ENCODE data around the gene VPS37B.

Gene VPS37B

DNA sequence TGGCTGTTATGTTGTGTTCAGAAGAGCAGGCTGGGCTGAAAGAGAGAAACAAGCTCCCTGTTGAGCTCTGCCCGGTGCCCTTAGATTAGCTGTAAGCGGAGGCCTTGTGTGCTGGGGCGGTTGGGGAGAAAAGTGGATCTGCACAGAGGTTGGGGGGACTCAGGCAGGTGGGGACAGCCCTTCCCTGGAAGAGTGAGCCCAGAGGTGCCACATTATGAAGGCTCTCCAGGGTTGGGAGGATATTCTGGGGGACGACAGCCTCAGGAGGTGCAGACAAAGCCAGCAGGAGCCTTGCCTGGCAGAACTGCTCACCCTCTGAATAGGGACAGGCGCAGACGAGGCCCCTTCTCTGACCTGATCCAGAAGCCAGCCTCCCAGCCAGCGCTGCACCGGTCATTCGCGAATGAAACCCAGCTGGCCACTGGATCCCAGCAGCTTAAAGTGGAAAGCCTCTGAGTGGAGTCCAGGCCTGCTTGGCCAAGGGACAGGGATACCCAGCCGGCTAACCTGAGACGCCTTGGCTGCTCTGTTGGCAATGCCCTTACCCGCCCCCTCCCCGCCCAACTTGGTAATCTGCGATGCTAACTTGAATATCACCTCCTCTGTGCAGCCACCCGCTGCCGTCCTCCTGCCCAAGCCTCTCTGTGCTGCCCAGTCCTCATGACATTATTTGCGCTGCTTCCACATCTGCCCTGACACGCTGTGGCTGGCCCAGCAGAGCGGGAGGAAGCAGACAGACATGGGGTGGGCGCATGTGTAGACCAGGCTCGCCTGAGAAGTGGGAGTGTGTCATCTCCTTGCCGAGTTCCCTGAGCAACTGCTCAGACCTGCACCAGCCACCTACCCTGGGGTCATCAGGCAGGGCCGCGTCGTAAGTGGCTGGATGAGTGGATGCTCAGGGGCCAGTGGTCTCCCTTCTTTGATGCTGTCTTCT is 55.1 kb downstream of the VPS37B start:
- DNase-seq (ENCODE audit: low spot score) = no peak

DNA sequence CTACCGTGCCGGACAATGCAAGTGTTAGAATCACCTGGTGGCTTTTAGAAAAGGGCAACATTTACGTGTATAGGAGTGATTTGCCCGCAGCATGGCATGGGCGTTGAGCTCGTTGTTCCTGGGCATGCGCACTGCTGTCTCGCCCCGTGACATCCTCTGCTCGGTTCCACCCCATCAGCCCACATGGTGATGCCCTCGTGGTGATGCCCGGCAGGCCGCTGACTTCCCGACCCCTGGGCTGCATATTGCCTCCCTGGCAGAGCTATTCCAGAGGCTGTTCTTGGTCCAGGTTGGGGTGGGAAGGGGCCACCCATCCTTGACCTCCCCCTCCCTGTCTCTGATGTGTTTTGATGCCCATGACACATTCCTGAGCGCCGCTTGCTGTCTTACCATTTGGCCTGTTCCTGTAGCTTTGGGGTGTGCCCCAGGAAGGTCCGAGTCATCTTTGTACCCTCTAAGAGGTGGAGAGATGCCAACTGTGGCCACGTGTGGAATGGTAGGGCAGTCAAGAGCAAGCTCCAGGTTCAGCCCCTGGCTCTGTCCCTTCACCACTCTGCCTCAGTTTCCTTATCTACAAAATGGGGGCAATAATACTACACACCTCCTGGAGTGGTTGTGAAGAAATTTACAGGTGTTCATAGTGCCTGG is 55.9 kb downstream of the VPS37B start:
- no peak for DNase-seq (ENCODE audit: low spot score)

DNA sequence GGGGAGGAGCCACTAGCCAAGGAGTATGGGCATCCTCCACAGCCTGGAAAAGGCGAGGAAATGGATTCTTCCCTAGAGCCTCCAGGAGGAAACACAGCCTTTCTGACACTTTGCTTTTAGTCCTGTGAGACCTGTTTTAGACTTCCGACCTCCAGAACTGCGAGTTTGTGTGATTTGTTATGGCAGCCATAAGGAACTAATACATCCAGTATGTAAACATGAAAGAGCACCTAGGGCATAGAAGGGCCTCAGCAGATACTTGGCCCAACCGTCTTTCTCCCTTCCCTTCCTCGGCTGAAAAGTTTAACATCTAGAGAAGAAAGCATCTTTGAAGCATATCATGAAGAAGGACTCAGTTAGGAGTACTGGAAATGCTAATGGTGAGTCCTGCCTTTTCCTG is 57.1 kb downstream of the VPS37B start:
- no peak for DNase-seq (ENCODE audit: low spot score)

DNA sequence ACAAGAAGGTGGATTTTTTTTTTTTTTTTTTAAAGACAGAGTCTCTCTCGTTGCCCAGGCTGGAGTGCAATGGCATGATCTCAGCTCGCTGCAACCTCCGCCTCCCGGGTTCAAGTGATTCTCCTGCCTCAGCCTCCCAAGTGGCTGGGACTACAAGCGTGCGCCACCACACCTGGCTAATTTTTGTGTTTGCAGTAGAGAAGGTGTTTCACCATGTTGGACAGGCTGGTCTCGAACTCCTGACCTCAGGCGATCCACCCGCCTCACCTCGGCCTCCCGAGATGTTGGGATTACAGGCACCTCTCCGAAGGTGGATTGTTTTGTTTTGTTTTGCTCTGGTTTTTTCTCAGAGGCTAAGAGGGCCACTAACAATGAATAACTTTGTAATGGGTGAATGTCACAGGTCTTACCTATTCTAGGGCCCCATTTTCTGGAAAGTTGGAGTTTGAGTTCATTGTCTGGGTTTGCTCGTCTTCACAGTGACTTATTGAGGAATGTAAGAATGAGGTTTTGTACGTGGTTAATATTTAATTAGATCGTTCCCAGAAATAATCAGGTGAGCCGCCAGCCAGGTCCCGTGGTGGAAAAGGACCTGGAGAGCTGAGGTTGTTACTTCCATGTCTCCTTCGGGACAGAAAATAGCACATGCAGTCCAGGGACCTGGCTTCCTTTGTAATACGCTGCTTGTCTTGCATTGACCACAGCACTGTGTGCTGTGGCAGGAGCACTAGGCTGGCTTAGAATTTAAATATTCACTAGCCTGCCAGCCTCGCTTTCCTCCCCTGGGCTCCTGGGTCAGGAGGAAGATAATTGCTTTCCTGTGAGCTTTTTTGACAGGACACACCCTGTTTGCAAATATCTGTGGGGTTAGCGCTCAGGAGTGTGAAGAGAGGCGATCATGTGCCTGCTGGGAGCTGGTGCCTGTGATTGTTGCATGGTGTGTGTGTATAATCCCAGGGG is 58.3 kb downstream of the VPS37B start:
- DNase-seq (ENCODE audit: low spot score) = no peak

DNA sequence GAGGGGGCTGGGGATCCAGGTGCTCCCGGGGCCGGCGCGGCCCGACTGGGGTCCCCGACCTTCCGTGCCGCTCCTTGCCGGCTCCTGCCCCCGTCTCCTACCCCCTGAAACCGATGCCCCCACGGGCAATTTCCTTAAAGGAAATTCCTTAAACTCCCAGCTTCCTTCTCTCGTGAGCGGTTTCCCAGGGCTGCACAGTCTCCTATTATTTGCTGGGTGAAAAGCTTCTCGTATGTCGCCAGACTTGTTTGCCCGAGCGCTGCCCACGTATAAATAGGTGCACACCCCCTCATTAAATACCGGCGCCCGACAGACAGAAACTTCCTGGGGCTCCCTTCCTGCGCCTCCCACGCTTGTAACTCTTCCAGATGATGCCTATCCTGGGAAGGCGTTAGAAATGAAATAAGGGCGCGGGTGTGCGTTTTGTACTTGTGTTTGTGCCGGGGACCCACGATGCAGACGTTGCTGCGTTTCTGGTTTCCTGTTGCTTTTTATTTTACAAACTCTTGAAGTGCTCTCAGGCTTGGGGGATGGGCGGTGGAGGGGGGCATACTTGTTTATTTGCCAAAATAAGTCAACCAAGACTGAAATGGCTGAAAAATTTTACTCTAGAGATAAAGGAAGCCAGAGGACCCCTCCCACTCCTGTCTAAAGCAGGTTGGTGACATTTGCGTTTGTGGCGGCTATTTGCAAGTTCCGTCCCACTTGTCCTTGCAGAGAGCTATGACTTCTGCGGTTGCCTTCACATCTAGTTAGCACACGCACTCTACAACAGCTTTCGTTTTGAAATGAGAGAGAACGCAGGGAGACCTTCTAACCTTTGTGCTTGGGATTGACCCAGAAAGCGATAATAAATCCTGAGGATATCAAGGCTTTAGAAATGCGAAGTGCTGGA is 59.6 kb downstream of the VPS37B start:
- DNase-seq (ENCODE audit: low spot score) = peak; percentile 28

DNA sequence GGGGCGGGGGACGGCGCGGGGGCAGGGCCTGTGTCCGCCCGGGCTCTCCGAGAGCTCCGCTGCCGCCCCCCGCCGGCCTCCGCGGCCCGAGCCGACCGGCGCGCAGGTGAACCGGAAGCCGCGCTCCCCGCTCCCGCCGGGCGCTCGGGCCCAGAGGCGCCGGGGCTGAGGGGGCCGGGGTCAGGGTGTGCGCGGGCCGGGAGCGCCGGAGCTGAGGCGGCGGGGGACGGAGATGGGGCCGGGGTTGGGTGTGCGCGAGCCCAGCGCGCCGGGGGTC is 60.2 kb downstream of the VPS37B start:
- DNase-seq (ENCODE audit: low spot score) = no peak

DNA sequence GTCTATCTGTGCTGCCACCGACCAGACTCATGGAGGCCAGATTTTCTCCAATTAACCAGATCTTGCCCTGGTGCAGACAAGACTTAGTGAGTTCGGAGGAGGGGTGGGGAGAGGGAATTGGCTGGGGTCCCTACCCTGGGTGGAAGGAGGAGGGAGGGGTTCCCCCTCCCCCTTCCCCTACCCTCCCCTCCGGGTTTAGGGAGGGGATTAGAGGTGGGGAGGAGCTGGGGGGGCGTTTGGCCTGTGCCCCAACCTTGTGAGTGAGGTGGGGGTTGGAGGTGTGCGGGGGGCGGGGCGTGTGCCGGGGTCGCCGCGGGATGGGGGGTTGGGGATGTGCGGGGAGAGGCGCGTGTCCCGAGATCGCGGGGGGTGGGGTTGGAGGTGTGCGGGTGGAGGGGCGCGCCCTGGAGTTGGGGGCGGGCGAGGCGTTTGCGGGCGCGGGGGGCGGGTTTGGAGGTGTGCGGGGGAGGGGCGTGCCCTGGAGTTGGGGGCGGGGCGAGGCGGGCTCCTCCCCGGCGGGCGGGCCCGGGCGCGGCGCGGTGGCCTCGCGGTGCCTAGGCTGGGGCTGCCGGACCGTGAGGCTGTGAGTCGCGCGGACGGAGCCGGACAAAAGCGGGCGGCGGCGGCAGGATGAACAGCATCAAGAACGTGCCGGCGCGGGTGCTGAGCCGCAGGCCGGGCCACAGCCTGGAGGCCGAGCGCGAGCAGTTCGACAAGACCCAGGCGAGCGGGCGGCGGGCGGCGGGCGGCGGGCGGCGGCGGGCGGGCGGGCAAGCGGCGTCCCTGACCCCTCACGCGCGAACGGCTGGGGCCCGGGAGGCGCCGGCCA is 60.8 kb downstream of the VPS37B start, which contains the start of gene HIP1R:
Gene HIP1R, plus strand, starts transcription at position 537 of the 829 bp plus-strand sequence. Its CDS starts 94 bp downstream, at position 631.
- DNase-seq (ENCODE audit: low spot score) = peak; percentile 37

DNA sequence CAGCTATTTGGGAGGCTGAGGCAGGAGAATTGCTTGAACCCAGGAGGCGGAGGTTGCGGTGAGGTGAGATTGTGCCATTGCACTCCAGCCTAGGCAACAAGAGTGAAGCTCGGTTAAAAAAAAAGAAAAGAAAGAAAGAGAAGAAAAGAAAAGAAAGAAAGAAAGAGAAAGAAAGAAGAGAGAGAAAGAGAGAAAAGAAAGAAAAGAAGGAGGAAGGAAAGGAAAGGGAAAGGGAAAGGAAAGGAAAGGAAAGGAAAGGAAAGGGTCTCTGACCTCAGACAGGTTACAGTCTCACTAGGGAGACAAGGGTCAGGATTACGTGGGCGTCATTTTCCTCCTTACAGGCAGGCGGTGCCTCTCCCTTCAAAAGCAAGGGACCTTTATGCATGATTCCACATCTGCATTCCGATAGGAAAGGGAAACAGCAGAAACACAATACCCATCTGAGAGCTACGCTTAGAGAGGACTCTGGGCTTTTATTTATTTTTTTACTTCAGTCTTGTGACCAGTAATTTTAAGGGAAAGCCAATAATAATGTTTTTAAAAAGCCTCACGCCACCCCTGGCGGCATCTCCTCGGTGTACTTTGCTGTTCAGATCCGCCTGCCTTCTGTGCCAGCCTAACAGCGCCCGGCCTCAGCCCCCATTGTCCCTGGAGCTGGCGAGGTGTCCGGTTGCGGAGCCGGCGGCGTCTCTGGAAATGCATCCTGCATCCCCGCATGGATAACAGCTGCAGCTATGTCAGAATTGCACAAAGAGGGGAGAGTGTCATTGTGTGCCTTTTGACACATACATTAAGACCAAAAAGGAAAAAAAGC is 61.6 kb downstream of the VPS37B start:
- no peak for DNase-seq (ENCODE audit: low spot score)

DNA sequence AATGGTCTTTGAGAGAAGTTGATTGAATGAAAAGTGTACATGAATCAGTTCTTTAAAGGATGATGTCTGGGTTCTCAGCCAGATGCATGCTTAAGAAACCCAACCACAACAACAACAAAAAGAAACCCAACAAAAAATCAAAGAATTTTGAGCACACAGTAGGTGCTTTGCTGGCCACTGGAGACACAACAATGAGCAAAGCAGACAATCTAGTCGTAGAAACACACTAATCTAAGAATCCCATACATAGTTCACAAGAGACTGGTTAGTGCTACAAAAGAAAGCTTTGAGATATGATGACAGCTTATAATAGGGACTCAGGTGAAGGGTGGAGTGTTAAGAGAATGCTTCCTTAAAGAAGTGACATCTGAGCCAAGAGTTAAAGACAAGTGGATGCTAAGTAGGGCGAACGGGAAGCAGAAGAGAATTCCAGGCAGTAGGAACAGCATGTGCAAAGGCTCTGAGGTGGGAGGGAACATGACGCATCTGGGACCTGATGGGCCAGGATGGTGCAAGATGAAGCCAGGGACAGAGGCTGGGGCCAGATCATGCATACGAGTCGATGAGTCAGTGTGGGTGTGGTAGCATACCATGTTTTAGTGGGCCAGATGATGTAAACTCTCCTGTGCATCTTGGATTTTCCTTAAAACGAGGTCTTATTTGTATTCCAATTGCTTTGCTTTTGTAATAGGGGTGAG is 65.3 kb downstream of the VPS37B start:
- DNase-seq (ENCODE audit: low spot score) = no peak

DNA sequence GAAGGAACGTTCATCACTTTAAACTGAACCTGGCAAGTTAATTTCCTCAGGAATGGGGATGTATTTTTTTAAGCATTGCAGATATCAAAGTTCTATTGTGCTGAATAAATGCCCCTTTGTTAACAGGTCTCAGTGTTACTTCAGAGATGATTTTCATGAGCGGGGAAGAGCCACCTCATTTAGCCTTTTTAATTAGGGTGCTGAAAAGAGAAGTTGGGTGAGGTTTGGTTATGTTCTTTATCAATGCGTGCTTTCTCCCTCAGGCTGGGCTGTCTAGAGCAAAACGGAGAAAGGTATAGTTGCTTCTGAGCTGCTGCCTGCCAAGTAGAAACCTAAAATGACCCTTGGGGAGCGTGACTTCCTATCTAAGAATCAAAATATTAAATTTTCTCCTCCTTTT is 68.7 kb downstream of the VPS37B start:
- DNase-seq (ENCODE audit: low spot score) = no peak

DNA sequence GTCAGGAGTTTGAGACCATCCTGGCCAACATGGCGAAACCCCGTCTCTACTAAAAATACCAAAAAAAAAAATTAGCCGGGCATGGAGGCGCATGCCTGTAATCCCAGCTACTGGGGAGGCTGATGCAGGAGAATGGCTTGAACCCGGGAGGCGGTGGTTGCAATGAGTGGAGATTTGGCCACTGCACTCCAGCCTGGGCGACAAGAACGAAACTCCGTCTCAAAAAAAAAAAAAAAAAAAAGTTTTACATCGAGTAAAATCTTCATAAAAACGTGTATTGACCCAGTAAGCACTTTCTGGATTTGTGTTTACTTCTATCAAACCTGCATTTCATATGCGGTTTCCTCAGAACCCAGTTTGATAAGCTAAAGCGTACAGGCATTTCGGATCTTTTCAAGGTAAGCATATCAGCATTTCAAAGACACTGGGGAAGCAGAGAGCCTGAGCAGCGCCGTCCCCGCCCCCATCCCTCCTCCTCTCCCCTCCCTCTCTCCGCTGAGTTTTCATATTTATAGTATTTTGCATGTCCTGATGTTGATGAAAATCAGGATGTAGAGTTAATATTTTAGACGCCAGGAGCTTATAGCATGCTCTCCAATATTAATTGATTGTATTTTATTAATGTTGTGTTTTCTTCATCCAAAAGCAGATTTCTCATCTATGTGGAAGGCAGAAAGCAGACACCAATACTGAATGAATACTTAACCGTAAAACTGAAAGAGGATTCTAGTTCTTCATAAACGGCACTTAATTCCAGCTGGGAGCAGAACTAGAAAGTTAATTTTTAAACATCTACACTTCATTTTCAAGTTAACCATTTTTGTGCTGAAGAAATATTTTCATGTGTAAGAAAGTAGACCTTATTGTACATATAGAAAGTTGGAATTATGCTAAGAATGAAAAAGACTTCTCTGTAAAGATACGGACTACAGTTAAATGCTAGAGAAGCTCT is 69.9 kb downstream of the VPS37B start:
- DNase-seq (ENCODE audit: low spot score) = no peak

DNA sequence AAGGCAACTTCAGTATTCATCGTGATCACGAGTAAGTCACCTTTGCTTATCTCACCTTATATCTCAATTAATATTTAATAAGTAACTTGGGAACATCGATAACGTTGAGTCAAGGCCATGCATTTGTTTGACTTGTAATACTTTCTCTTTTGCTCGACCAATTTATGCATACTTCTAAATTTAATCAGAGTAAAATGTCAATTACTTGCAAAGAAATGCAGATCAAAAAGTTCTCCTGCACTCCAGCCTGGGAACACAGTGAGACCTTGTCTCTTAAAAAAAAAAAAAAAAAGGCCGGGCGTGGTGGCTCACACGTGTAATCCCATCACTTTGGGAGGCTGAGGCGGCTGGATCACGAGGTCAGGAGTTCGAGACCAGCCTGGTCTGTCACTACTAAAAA is 72.5 kb downstream of the VPS37B start:
- no peak for DNase-seq (ENCODE audit: low spot score)

DNA sequence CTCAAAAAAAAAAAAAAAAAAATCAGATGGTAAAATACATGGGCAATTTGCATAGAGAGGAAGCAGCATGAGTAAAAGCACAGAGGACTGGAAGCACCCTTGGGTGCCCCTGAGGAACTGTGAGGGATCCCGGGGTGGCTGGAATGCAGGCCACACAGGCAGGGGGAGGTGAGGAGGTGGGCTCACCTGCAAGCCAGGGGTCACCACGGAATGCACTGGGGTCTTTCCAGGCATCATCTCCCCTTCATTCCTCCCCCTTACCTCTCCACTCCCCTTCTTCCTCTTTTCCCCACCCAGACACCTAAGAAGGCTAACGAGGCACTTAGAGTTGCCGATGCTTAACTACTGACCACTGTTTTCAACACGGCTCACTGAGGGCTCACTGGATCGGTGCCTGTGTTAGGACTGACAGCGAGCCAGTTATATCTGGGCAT is 75.1 kb downstream of the VPS37B start:
- DNase-seq (ENCODE audit: low spot score) = no peak

DNA sequence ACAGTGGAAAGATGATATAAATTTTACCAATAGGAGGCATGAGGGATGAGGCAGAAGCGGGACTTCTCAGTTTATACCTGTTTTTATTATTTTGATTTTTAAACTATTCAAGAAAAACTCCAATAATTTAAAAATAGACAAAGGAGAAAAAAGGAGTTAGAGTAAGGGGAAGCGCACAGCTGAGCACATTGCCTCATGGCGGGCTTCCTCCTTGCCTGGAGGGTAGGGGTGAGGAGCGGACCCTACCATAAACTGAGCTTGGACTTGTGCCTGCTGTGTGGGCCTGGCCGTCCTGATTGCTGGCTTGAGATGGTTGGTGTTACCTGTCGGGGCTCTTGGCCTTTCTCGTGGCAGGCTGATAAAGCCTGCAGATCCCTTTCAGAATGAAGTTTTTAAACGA is 75.8 kb downstream of the VPS37B start:
- no peak for DNase-seq (ENCODE audit: low spot score)

DNA sequence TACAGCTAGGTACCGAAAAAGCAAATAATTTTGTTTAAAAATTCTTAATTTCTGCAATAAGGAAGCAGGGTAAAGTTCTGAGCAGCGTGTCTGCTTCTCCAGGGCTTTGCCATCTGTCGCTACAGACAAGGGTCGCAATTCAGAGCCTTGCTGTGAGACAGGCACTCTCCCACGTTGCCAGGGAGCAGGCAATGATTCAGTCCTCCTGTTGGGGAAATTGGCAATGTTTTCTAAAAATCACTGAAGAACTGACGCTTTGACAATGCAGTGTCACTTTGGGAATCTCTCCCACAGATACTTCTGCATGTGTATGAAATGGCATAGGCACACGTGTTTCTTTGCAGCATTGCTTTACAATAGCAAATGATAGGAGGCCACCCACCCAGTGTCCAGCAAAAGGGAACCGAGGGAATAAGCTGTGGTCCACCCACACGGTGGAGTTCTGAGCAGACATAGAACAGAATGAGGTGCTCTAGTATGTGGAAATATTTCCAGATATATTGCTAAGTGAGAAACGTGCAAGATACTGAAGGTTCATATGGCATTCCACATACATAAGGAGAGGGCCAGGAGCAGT is 76.6 kb downstream of the VPS37B start:
- no peak for DNase-seq (ENCODE audit: low spot score)

All from CD4-positive, alpha-beta T cell treated with Interleukin-15 for 4 hours (primary cell).